NCI-H510A (cell line): ENCODE data around the gene SLC9A5.

ENCODE experiments used
- DNase-seq: peaks from one replicate; lab custom pipeline; 2025; lab: John Stamatoyannopoulos, UW

SLC9A5 gene

DNA sequence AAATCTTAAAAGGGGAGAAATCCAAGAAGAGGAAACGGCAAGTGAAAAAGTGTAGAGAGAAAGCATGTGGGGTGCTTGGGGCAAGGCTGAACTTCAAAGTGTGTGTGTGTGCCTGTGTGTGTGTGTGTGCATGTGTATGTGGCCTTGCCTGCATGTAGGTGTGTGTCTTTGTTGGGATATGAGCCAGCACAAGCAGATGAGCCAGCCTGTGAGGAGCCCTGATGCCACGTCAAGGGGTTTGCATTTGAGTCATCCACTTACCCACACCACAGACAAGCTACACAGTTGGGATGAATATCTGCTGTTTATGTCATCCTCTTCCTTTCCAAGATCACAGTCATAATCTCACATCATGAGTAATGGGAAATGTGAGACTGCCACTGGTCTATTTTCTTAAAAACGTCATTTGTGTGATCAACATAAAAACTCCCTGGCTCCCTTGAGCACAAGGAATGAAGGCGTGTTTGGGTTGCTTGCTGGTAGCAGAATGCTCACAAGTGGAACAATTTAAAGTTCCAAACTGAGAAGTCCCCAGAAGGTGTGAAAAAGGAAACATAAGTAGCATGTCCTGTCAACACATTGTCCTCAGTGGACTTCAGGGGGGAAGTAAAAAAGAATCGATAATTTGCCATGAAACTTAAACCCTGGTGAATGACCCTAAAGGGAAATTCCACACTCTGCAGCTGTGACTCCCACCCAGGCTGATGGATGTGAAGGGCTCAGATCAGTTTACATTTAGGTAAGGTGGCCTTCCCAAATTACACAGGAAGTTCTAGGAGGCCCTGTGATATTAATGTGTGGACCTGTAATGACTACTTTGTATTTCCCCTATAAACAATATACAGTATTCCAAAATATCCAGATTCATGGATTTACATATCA lies 63.1 kb downstream of the SLC9A5 start:
- no peak for DNase-seq

DNA sequence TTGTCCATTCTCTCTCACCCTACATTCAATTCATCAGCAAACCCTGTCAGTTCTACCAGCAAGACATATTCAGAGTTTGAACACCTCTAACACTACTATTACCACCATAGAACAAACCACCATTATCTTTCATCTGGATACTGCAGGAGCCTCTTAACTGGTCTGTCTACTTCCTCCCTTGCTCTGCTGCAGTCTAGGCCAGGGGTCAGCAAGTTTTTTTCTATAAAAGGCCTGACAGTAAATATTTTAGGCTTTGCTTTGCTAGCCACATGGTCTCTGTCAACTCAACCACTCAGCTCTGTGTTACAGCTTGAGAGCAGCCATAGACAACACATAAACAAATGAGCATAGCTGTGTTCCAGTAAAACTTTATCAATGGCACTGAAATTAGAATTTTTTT lies 63.9 kb downstream of the SLC9A5 start:
- no peak for DNase-seq

DNA sequence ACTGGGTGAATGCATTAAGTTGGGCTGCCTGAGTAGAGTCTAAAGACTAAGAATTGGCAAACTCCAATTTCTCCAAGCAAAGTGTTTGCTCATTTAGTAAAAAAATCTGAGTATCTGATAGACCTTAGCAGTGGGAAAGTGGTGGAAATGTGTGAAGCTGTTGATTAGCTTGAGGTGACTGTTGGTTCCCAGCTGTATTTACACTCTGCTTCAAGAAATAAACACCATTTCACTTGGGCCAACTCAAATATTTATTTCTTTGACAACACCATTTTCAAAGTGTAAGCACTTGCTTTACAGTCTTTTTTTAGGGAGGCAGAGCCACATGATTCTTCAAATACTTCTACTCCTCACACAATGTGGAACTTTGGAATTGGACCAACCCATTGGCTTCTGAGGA lies 69.1 kb downstream of the SLC9A5 start:
- DNase-seq: no peak
